Measurements from ENCODE around the gene CDKN2AIPNL. TPM values are rescaled to one million over a fixed set of nuclear protein-coding genes. Genes with fewer than 3 reads are reported as not detected.

Gene CDKN2AIPNL
- total and polyA plus RNA-seq, 2 of the 13 experiments (the other 11 are each of a cell fraction or from before 2014, with no cell fraction given), result 17.4 to 46.5 TPM

DNA sequence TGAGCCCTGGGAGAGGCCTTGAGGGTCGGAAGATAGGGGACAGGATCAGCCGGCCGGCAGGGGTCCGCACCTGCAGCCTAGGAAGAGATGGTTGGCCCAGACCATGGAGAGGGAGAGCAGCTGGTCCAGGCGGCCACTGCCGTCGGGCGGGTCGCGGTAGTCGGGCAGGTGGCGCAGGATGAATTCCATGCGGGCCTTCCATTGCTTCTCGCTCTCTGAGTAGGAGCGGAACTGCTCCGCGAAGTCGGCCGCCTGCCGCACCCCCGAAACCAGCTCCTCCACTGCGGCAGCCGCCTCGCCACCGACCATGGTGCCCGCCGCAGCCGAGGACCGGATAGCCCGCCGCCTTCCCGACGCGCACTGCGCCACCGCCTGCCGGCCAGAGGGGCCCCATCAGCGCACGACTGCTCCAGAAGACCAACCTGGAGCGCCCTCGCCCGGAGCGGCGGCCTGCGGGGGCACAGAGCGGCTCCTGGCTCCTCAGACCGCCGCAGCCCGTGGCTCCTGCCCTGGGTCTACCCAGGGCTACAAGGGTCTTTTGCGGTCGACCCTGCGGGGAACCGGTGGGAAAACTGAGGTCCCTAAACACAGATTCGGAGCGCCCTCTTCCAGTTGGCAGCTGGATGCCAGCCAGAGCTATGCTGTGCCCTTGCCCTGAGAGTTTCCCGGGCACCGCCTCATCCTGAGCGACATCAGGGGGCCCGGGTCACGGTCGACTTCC is at the start of gene CDKN2AIPNL (continued):
- 0 out of 2 replicates have a peak, but pooled peaks have one; percentile 24 for TF ChIP-seq SIX1 (CRISPR knock-in tag; IDR thresholded peaks at IDR 0.05; ENCODE audit: borderline replicate concordance)
- TF ChIP-seq, protein P1, sequence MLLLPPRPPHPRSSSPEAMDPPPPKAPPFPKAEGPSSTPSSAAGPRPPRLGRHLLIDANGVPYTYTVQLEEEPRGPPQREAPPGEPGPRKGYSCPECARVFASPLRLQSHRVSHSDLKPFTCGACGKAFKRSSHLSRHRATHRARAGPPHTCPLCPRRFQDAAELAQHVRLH (CRISPR knock-in tag; IDR thresholded peaks at IDR 0.05; ENCODE audit: borderline replicate concordance, low read depth), result peak; percentile 94; the same call in 1 of the 2 replicates
- TF ChIP-seq ZBTB3 (CRISPR knock-in tag; IDR thresholded peaks at IDR 0.05; ENCODE audit: borderline replicate concordance, low read depth), result peak; percentile 97; the same call in 1 of the 2 replicates
- peak; percentile 76; the same call in 1 of the 2 replicates for TF ChIP-seq HES4 (CRISPR knock-in tag; IDR thresholded peaks at IDR 0.05; ENCODE audit: borderline replicate concordance)
- peak; percentile 72; the same call in 1 of the 2 replicates for TF ChIP-seq DNMT3B (CRISPR knock-in tag; conservative IDR thresholded peaks at IDR 0.05)
- TF ChIP-seq ZFX (CRISPR knock-in tag; IDR thresholded peaks at IDR 0.05; ENCODE audit: low read depth), result peak; percentile 88
- TF ChIP-seq ZSCAN29 (CRISPR knock-in tag; conservative IDR thresholded peaks at IDR 0.05), result peak; percentile 81; the same call in 1 of the 2 replicates
- peak; percentile 27 for TF ChIP-seq TBL1XR1 (IDR thresholded peaks at IDR 0.05; ENCODE audit: borderline replicate concordance, low read length, partially characterized antibody)
- TF ChIP-seq ZFAT (CRISPR knock-in tag; conservative IDR thresholded peaks at IDR 0.05), result peak; percentile 77; the same call in 1 of the 2 replicates
- peak; percentile 81 for TF ChIP-seq ZNF800 (CRISPR knock-in tag; IDR thresholded peaks at IDR 0.05)
- 0 out of 2 replicates have a peak, but pooled peaks have one; percentile 77 for TF ChIP-seq ZNF101 (CRISPR knock-in tag; IDR thresholded peaks at IDR 0.05; ENCODE audit: borderline replicate concordance, low read depth)
- TF ChIP-seq MLXIP (CRISPR knock-in tag; IDR thresholded peaks at IDR 0.05; ENCODE audit: borderline replicate concordance), result peak; percentile 70; the same call in 1 of the 2 replicates
- TF ChIP-seq RAD21 (CRISPR knock-in tag; IDR thresholded peaks at IDR 0.05), result peak; percentile 90
- no peak for TF ChIP-seq KLF15 (CRISPR knock-in tag; IDR thresholded peaks at IDR 0.05; ENCODE audit: borderline replicate concordance)
- no peak for TF ChIP-seq HOXA7 (CRISPR knock-in tag; IDR thresholded peaks at IDR 0.05)
- peak; percentile 83; the same call in 1 of the 2 replicates for TF ChIP-seq TGIF2 (CRISPR knock-in tag; IDR thresholded peaks at IDR 0.05)
- TF ChIP-seq TCF7L2 (IDR thresholded peaks at IDR 0.05; ENCODE audit: low read depth, low read length), result no peak
- peak; percentile 79; the same call in 1 of the 2 replicates for TF ChIP-seq PRDM10 (CRISPR knock-in tag; IDR thresholded peaks at IDR 0.05; ENCODE audit: low read depth)
- TF ChIP-seq ZFP90 (CRISPR knock-in tag; IDR thresholded peaks at IDR 0.05; ENCODE audit: borderline replicate concordance), result peak; percentile 81; the same call in 1 of the 2 replicates

All from HepG2 (cell line).